Measurements from ENCODE around the gene WDFY3. TPM values are rescaled to one million over a fixed set of nuclear protein-coding genes. Genes with fewer than 3 reads are reported as not detected.
A peak's percentile ranks its signal among the peaks of the same experiment; 100 is the strongest.

Gene WDFY3
- total and polyA plus RNA-seq, 9 of the 15 experiments (the other 6 are each of a cell fraction or from before 2014, with no cell fraction given): 0.58 to 13.5 (median 9.4) TPM

GRCh38 chr4:84994280-84994679, 27.8 kb upstream of the WDFY3 start (continued):
- TF ChIP-seq ZNF398 (CRISPR knock-in tag; IDR thresholded peaks at IDR 0.05): no peak
- TF ChIP-seq FOXJ3 (CRISPR knock-in tag; IDR thresholded peaks at IDR 0.05): peak; percentile 43; the same call in 1 of the 2 replicates

GRCh38 chr4:84985952-84986351, 19.5 kb upstream of the WDFY3 start:
- ATAC-seq (no peak), FAIRE-seq (no peak), DNase-seq (ENCODE audit: extremely low read depth in 1 of 4, low spot score in 3 of 4) (peak in 1 of 4 experiments; percentile 30)
- in situ Hi-C loops (cut with MboI) (no loop called here), intact Hi-C loops (cut with micrococcal nuclease) (no loop called here)
- Histone ChIP-seq H3K27me3 (ENCODE audit: control insufficient read depth in 2 of 2, insufficient read depth in 2 of 2, low read length in 2 of 2) (no peaks in the 10 kb centered on the region), H3K9ac (ENCODE audit: insufficient read depth in 1 of 2, low read depth in 2 of 2, low read length in 2 of 2) (no peak overlapping the region), H3K27ac (ENCODE audit: extremely low read depth, low read depth, low read length) (no peak overlapping the region), H3K36me3 (ENCODE audit: control insufficient read depth, insufficient read depth, low read length) (no peaks in the 10 kb centered on the region), H4K20me1 (replicated peaks; ENCODE audit: control insufficient read depth, insufficient read depth, low read length) (no peaks in the 10 kb centered on the region), H3K4me1 (replicated peaks in 1 of 2; ENCODE audit: control insufficient read depth in 2 of 2, insufficient read depth in 2 of 2, low read length in 2 of 2) (no peaks in the 10 kb centered on the region; a peak in 1 of 5 replicates), H3K9me1 (ENCODE audit: control insufficient read depth, insufficient read depth, low read length) (no peaks in the 10 kb centered on the region), H3K9me3 (replicated peaks; ENCODE audit: control insufficient read depth, insufficient read depth, low read depth, low read length) (no peaks in the 10 kb centered on the region), H3K4me3 (no peak overlapping the region), H3K4me2 (ENCODE audit: insufficient read depth, low read length) (no peak overlapping the region), H2AFZ (ENCODE audit: low read depth, low read length) (no peak overlapping the region), H3K79me2 (ENCODE audit: control insufficient read depth, insufficient read depth, low read length) (no peaks in the 10 kb centered on the region)
- BruUV-seq (replicated peaks): no TSS peak
- WGBS (ENCODE audit: insufficient coverage, low coverage, missing lambda C conversion rate): 11% methylated on average over 2 of the region's 2 CpGs
- CTCF ChIA-PET (ENCODE audit: low intra/inter-chr PET ratio): no interaction called here
- POLR2A ChIA-PET: interaction anchor here (0.7 kb wide), 1 partner anchor 13 kb away, joined by 3 read pairs; no protein-coding TSS in a partner anchor
- TF ChIP-seq HDAC8 (tag; IDR thresholded peaks at IDR 0.05) (no peak), EZH2 (IDR thresholded peaks at IDR 0.05; ENCODE audit: borderline replicate concordance, low read depth, low read length) (no peak), CGGBP1 (CRISPR knock-in tag; IDR thresholded peaks at IDR 0.05) (no peak), ZNF121 (CRISPR knock-in tag; conservative IDR thresholded peaks at IDR 0.05) (no peak), JUND (IDR thresholded peaks at IDR 0.05; ENCODE audit: borderline replicate concordance, low read depth, low read length) (peak; percentile 54), JUND (tag; IDR thresholded peaks at IDR 0.05; ENCODE audit: borderline replicate concordance, low read depth, low read length) (peak; percentile 70; the same call in 2 of the 3 replicates), NFE2 (IDR thresholded peaks at IDR 0.05; ENCODE audit: low read depth) (peak; percentile 36; the same call in 1 of the 2 replicates), SMARCA4 (IDR thresholded peaks at IDR 0.05) (peak; percentile 50; the same call in 1 of the 2 replicates), SMARCE1 (IDR thresholded peaks at IDR 0.05) (peak; percentile 60), TEAD4 (IDR thresholded peaks at IDR 0.05; ENCODE audit: low read length) (peak; percentile 14; the same call in 1 of the 2 replicates), TEAD4 (CRISPR knock-in tag; IDR thresholded peaks at IDR 0.05; ENCODE audit: borderline replicate concordance) (no peak), C11orf30 (IDR thresholded peaks at IDR 0.05; ENCODE audit: low read depth) (peak; percentile 27; the same call in 1 of the 2 replicates), ZHX1 (conservative IDR thresholded peaks at IDR 0.05; ENCODE audit: low read length) (no peak), PPARD (CRISPR knock-in tag; IDR thresholded peaks at IDR 0.05) (no peak), HBP1 (CRISPR knock-in tag; IDR thresholded peaks at IDR 0.05) (no peak)
